Fibroblast of mammary gland (primary cell): ENCODE results near the gene TTPAL.

Experiments used
- DNase-seq: peaks from one replicate; pipeline ENCODE4 v3.0.0-alpha.2; 2010; ENCODE audit warnings: low read depth
- H3K4me3 ChIP-seq: 2 replicates; pipeline ENCODE4 v1.5.1; 2011; ENCODE audit warnings: low read depth, mild to moderate bottlenecking, low read length, moderate library complexity; ENCODE audit not compliant: control insufficient read depth
- TF ChIP-seq, protein P1 (sequence below): conservative IDR thresholded peaks from 2 replicates; pipeline ENCODE4 v1.5.1; 2011; ENCODE audit warnings: low read depth, low read length, inconsistent platforms; ENCODE audit not compliant: control insufficient read depth, insufficient read depth

Gene TTPAL

DNA sequence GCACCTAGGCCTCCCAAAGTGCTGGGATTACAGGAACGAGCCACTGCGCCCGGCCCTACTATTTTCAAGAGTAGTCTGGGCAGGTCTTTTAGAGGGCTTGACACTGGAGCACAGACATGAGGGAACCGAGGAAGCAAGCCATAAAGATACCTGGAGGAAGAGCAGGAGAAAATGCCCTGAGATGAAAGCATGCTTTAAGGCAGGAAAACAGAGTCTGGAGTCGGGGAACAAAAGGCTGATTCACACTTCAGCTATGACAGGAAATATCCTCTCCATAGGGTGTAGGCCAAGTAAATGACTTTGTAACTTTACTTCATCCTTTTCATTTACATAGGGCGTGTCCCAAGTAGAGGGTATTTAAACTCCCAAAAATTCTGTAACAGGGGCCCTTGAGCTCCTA is 50.5 kb downstream of the TTPAL start:
- no peak overlapping the region for H3K4me3 ChIP-seq
- peak; percentile 58 for DNase-seq
- TF ChIP-seq, protein P1, sequence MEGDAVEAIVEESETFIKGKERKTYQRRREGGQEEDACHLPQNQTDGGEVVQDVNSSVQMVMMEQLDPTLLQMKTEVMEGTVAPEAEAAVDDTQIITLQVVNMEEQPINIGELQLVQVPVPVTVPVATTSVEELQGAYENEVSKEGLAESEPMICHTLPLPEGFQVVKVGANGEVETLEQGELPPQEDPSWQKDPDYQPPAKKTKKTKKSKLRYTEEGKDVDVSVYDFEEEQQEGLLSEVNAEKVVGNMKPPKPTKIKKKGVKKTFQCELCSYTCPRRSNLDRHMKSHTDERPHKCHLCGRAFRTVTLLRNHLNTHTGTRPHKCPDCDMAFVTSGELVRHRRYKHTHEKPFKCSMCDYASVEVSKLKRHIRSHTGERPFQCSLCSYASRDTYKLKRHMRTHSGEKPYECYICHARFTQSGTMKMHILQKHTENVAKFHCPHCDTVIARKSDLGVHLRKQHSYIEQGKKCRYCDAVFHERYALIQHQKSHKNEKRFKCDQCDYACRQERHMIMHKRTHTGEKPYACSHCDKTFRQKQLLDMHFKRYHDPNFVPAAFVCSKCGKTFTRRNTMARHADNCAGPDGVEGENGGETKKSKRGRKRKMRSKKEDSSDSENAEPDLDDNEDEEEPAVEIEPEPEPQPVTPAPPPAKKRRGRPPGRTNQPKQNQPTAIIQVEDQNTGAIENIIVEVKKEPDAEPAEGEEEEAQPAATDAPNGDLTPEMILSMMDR = no peak

DNA sequence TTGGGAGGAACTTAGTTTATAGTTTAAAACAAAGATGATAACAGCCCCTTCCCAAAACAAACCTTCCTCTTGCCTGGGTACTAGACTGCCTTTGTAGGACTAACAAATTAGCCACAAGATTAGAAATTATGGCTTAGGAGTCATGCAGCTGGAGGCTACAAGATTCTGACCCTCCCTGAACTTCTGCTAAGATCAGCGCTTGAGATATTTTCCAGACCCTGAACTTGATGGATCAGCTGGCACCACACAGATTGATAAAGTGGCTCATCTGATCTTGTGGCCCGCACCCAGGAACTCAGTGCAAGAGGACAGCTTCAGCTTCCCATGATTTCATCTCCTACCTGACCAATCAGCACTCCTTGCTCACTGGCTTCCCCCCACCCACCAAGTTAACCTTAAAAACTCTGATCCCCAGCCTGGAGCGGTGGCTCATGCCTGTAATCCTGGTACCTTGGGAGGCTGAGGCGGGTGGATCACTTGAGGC is 52.1 kb downstream of the TTPAL start:
- TF ChIP-seq, protein P1 = no peak
- no peak overlapping the region for H3K4me3 ChIP-seq
- no peak for DNase-seq

DNA sequence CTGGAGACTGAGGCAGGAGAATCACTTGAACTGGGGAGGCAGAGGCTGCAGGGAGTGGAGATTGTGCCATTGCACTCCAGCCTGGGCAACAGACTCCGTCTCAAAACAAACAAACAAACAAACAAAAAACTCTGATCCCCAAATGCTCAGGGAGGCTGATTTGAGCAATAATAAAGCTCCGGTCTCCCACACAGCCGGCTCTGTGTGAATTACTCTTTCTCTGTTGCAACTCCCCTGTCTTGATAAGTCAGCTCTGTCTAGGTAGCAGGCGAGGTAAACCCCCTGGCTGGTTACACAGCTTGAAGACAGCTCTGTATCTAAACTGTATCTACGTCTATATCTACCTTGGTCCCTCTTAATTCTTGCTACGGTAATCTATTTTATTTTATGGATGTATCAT is 52.6 kb downstream of the TTPAL start:
- H3K4me3 ChIP-seq = no peak overlapping the region
- TF ChIP-seq, protein P1 = no peak
- no peak for DNase-seq

DNA sequence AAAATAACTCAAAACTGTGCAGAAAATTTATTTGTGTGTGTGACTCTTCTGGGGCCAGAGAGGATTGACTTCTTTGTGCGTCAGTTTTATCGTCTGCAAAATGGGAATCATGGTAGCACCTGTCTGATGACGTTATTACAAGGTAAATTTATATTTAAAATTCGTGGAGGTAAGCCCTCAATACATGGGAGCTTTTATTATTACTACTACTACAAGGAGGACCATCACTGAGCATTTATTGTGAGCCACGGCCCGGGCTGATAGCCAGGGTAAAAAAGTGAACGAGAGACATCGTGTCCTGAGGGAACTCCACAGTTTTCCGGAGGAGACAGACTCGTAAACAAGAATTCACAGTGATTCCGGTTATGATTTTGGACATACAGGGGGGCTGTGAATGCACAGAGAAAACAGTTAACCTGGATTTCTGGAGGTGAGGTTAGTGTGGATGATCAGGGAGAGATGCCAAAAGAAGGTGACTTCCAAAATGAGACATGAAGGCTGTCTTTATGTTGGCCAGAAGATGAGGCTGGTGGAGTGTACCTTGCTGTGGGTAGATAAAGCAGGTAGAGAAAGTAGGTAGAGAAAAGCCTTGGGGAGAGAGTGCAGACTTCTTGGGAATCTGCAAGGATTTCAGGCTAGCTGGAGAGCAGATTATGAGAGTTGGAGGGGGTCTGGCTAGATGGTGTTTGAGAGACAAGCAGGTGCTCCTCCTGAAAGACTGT is 56.7 kb downstream of the TTPAL start:
- TF ChIP-seq, protein P1 = no peak
- peak overlapping the region; percentile 72 for H3K4me3 ChIP-seq
- no peak for DNase-seq

DNA sequence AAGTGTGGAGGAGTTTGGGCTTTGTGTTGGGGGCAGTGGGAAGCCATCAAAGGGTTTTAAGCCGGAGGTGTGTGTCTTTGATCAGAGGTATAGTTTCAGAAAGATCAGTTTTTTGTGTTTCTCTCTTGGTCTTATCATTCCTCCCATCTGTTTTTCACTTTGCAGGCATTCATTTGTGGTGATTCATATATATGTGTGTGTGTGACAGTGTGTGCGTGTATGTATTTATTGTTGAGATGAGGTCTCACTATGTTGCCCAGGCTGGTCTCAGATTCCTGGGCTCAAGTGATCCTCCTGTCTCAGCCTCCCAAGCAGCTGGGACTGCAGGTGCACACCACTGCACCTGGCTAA is 57.3 kb downstream of the TTPAL start:
- DNase-seq = peak; percentile 59
- H3K4me3 ChIP-seq = peak overlapping the region; percentile 72
- TF ChIP-seq, protein P1 = no peak

DNA sequence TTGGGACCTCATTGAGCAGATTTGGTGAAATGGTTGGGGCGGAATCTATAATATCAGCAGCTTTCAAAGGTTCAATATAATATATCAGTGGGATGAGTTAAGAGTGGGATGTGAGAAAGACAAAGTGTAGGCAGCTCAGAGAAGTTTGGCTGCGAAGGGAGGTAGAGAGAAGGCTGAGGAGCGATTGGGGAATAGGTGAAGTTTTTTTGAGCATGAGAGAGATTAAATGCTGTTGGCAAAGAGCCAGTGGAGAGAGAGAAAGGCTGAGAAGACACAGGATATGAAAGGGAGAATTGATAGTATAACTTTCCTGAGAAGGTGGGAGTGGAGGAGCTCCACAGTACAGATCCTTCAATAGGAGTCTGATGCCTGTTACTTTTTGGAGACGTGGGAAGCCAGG is 58.3 kb downstream of the TTPAL start:
- TF ChIP-seq, protein P1 = no peak
- H3K4me3 ChIP-seq = no peak overlapping the region
- no peak for DNase-seq
